KMS-11 (cell line): Measurements from ENCODE around the gene KLHL29.

Source experiments
- H2AFZ ChIP-seq: fragments of 200-600 bp; sonication (generic); 2 replicates; pipeline ENCODE4 v1.6.1; 2016; ENCODE audit warnings: antibody characterized with exemption, mixed run types, low read depth
- H3K27ac ChIP-seq: fragments of 200-600 bp; sonication (generic); 2 replicates; pipeline ENCODE4 v1.6.1; 2016; ENCODE audit warnings: mild to moderate bottlenecking, mixed run types
- H3K27me3 ChIP-seq: fragments of 200-600 bp; sonication (generic); 2 replicates; pipeline ENCODE4 v1.6.1; 2017; ENCODE audit warnings: mild to moderate bottlenecking, low read depth, mixed run types, moderate library complexity; ENCODE audit not compliant: insufficient read depth
- H3K36me3 ChIP-seq: fragments of 200-600 bp; sonication (generic); 2 replicates; pipeline ENCODE4 v1.6.1; 2017; ENCODE audit warnings: mild to moderate bottlenecking, mixed run types; ENCODE audit not compliant: insufficient read depth
- H3K4me1 ChIP-seq: fragments of 200-600 bp; sonication (generic); 2 replicates; pipeline ENCODE4 v1.6.1; 2016; ENCODE audit warnings: mild to moderate bottlenecking, low read depth, mixed run types; ENCODE audit not compliant: poor library complexity, severe bottlenecking
- H3K4me2 ChIP-seq: fragments of 200-600 bp; sonication (generic); 2 replicates; pipeline ENCODE4 v1.7.0; 2016; ENCODE audit warnings: mild to moderate bottlenecking, mixed run types
- H3K4me3 ChIP-seq: fragments of 200-600 bp; sonication (generic); IDR thresholded peaks from 2 replicates; pipeline ENCODE4 v1.6.1; 2017; ENCODE audit warnings: low read depth, low read length, mixed read lengths; ENCODE audit not compliant: insufficient read depth
- H3K79me2 ChIP-seq: fragments of 200-600 bp; sonication (generic); 2 replicates; pipeline ENCODE4 v1.6.1; 2016; ENCODE audit warnings: low read depth, mixed run types; ENCODE audit not compliant: insufficient read depth
- H3K9ac ChIP-seq: fragments of 200-600 bp; sonication (generic); 2 replicates; pipeline ENCODE4 v1.6.1; 2016; ENCODE audit warnings: mild to moderate bottlenecking, mixed run types
- H4K20me1 ChIP-seq: fragments of 200-600 bp; sonication (generic); 2 replicates; pipeline ENCODE4 v1.6.1; 2016; ENCODE audit warnings: mild to moderate bottlenecking, mixed run types; ENCODE audit not compliant: insufficient read depth
- CTCF ChIP-seq: fragments of 200-600 bp; sonication (generic); conservative IDR thresholded peaks from 2 replicates; pipeline ENCODE4 v1.6.1; 2017; ENCODE audit warnings: low read depth, mild to moderate bottlenecking, antibody characterized with exemption, low read length, moderate library complexity, mixed read lengths

Gene KLHL29

GRCh38 chr2:23402205-23402740 lies 17.3 kb downstream of the KLHL29 start:
- H3K79me2 ChIP-seq, result no peaks in the 10 kb centered on the region
- no peak for TF ChIP-seq CTCF
- H3K4me2 ChIP-seq, result no peak overlapping the region
- no peak overlapping the region for H3K27ac ChIP-seq
- no peak overlapping the region for H3K4me3 ChIP-seq
- no peaks in the 10 kb centered on the region for H3K4me1 ChIP-seq
- no peaks in the 10 kb centered on the region for H3K36me3 ChIP-seq
- H3K9ac ChIP-seq, result no peak overlapping the region
- no peaks in the 10 kb centered on the region for H3K27me3 ChIP-seq
- no peak overlapping the region for H2AFZ ChIP-seq
- H4K20me1 ChIP-seq, result no peaks in the 10 kb centered on the region

- no peak overlapping the region for H3K27ac ChIP-seq
- H2AFZ ChIP-seq, result no peak overlapping the region
- TF ChIP-seq CTCF, result no peak
- H4K20me1 ChIP-seq, result no peaks in the 10 kb centered on the region
- no peak overlapping the region for H3K4me2 ChIP-seq
- no peaks in the 10 kb centered on the region for H3K79me2 ChIP-seq
- H3K36me3 ChIP-seq, result no peaks in the 10 kb centered on the region
- H3K9ac ChIP-seq, result no peak overlapping the region
- no peak overlapping the region for H3K4me3 ChIP-seq
- no peaks in the 10 kb centered on the region for H3K4me1 ChIP-seq
- H3K27me3 ChIP-seq, result no peaks in the 10 kb centered on the region
Measured at GRCh38 chr2:23404426-23404825, 19.4 kb downstream of the KLHL29 start.

DNA sequence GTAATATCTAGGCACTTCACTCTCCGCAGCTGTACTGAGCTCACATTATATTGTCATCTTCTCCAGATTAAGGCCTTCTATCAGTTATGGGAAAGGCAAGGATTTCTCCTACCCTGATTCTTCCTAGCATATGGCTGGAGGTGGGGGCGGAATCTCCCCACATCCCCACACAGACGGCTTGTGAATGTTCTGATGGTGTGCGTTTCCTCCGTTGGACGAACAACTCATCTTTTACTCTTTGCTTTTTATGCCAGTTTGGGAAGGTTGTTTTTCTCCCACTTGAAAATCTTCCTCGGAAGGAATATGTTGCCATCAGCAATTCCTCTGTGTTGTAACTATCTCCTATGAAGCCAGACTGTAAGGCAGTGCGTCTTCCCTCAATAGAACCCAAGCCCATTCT lies 24.3 kb downstream of the KLHL29 start:
- no peak overlapping the region for H3K9ac ChIP-seq
- TF ChIP-seq CTCF, result no peak
- no peaks in the 10 kb centered on the region for H3K4me1 ChIP-seq
- H2AFZ ChIP-seq, result no peak overlapping the region
- no peak overlapping the region for H3K4me2 ChIP-seq
- H3K79me2 ChIP-seq, result no peaks in the 10 kb centered on the region
- no peak overlapping the region for H3K4me3 ChIP-seq
- no peaks in the 10 kb centered on the region for H4K20me1 ChIP-seq
- no peaks in the 10 kb centered on the region for H3K36me3 ChIP-seq
- no peak overlapping the region for H3K27ac ChIP-seq
- no peaks in the 10 kb centered on the region for H3K27me3 ChIP-seq

GRCh38 chr2:23410596-23410995 lies 25.6 kb downstream of the KLHL29 start:
- H3K4me3 ChIP-seq, result no peak overlapping the region
- H3K4me2 ChIP-seq, result no peak overlapping the region
- H3K27ac ChIP-seq, result no peak overlapping the region
- H3K4me1 ChIP-seq, result no peaks in the 10 kb centered on the region
- H4K20me1 ChIP-seq, result no peaks in the 10 kb centered on the region
- no peaks in the 10 kb centered on the region for H3K36me3 ChIP-seq
- no peak overlapping the region for H3K9ac ChIP-seq
- H2AFZ ChIP-seq, result no peak overlapping the region
- no peak for TF ChIP-seq CTCF
- H3K79me2 ChIP-seq, result no peaks in the 10 kb centered on the region
- H3K27me3 ChIP-seq, result no peaks in the 10 kb centered on the region
